Ovary (tissue), 3 donors: ENCODE data around the gene FAN1.

Experiments used
- EP300 ChIP-seq: sonication (generic); formaldehyde crosslinking; IDR thresholded peaks from one replicate; pipeline ENCODE4 v1.6.1; 2017; ENCODE audit warnings: antibody characterized with exemption
- POLR2A ChIP-seq: fragments of 450-650 bp; IDR thresholded peaks from one replicate; pipeline ENCODE4 v1.6.1; 2017; ENCODE audit warnings: antibody characterized with exemption, mild to moderate bottlenecking, moderate library complexity
- TF ChIP-seq, protein P1 (sequence below), 3 donors: fragments of 450-650 bp in 2 of 3; fragments of 200-600 bp in 1 of 3; IDR thresholded peaks; one replicate each; pipeline versions ENCODE4 v1.5.1 to v1.8.0; 2016 to 2022; ENCODE audit warnings: antibody characterized with exemption in 3 of 3, mild to moderate bottlenecking in 1 of 3
- donor health status: DM: no; HTN: no; CAD: no.

GRCh38 chr15:30878515-30878914, 25.2 kb upstream of the FAN1 start:
- TF ChIP-seq, protein P1, sequence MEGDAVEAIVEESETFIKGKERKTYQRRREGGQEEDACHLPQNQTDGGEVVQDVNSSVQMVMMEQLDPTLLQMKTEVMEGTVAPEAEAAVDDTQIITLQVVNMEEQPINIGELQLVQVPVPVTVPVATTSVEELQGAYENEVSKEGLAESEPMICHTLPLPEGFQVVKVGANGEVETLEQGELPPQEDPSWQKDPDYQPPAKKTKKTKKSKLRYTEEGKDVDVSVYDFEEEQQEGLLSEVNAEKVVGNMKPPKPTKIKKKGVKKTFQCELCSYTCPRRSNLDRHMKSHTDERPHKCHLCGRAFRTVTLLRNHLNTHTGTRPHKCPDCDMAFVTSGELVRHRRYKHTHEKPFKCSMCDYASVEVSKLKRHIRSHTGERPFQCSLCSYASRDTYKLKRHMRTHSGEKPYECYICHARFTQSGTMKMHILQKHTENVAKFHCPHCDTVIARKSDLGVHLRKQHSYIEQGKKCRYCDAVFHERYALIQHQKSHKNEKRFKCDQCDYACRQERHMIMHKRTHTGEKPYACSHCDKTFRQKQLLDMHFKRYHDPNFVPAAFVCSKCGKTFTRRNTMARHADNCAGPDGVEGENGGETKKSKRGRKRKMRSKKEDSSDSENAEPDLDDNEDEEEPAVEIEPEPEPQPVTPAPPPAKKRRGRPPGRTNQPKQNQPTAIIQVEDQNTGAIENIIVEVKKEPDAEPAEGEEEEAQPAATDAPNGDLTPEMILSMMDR (IDR thresholded peaks at IDR 0.05) = no peak
- no peak for TF ChIP-seq EP300
- no peak for TF ChIP-seq POLR2A
